GM12872 (cell line): Measurements from ENCODE around the gene SLC50A1.

Experiments used
- CTCF ChIP-seq: IDR thresholded peaks from 3 replicates; pipeline ENCODE4 v1.5.1; 2011; ENCODE audit warnings: low read depth, mild to moderate bottlenecking, low read length, moderate library complexity; ENCODE audit not compliant: insufficient read depth

The SLC50A1 gene

GRCh38 chr1:155107309-155108264 is 28.1 kb upstream of the SLC50A1 start:
- no peak for TF ChIP-seq CTCF

GRCh38 chr1:155108296-155108695 is 27.4 kb upstream of the SLC50A1 start:
- TF ChIP-seq CTCF = no peak

- no peak for TF ChIP-seq CTCF
Observed at GRCh38 chr1:155110381-155110780, 25.3 kb upstream of the SLC50A1 start.

- TF ChIP-seq CTCF = no peak
Observed at GRCh38 chr1:155110826-155111225, 24.8 kb upstream of the SLC50A1 start.

- TF ChIP-seq CTCF = no peak
Observed at GRCh38 chr1:155113450-155113980, 22.1 kb upstream of the SLC50A1 start.

GRCh38 chr1:155116113-155116764 is 19.4 kb upstream of the SLC50A1 start:
- no peak for TF ChIP-seq CTCF

GRCh38 chr1:155117610-155118009 is 18.0 kb upstream of the SLC50A1 start:
- TF ChIP-seq CTCF = no peak
